EL (cell line): ENCODE data around the gene MYL5.
"Not testable (repeated sequence)": the region's sequence is repeated elsewhere in the genome, so short reads cannot be mapped to it uniquely, and the experiment has no call there.

ENCODE experiments used
- DNase-seq: peaks from one replicate; pipeline ENCODE4 v3.0.0-alpha.2; 2016

Gene MYL5

DNA sequence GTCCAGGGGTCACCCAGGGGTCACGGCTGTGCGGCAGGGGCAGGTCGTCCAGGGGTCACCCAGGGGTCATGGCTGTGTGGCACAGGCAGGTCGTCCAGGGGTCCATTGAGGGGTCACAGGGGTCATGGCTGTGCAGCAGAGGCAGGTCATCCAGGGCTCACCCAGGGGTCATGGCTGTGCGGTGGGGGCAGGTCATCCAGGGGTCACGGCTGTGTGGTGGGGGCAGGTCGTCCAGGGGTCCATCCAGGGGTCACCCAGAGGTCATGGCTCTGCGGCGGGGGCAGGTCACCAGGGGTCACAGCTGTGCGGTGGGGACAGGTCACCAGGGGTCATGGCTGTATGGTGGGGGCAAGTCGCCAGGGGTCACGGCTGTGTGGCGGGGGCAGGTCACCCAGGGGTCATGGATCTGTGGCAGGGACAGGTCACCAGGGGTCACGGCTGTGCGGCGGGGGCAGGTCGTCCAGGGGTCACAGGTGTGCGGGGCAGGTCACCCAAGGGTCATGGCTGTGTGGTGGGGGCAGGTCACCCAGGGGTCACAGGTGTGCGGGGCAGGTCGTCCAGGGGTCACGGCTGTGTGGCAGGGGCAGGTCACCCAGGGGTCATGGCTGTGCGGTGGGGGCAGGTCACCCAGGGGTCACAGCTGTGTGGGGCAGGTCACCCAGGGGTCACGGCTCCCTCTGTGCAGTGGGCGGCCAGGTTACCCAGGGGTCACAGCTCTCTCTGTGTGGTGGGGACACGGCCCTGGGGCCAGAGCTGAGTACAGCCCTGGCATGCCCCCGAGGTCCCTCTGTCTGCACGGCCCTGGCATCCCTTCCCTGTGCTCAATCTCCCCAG, 16.3 kb upstream of the MYL5 start:
- DNase-seq: no peak

DNA sequence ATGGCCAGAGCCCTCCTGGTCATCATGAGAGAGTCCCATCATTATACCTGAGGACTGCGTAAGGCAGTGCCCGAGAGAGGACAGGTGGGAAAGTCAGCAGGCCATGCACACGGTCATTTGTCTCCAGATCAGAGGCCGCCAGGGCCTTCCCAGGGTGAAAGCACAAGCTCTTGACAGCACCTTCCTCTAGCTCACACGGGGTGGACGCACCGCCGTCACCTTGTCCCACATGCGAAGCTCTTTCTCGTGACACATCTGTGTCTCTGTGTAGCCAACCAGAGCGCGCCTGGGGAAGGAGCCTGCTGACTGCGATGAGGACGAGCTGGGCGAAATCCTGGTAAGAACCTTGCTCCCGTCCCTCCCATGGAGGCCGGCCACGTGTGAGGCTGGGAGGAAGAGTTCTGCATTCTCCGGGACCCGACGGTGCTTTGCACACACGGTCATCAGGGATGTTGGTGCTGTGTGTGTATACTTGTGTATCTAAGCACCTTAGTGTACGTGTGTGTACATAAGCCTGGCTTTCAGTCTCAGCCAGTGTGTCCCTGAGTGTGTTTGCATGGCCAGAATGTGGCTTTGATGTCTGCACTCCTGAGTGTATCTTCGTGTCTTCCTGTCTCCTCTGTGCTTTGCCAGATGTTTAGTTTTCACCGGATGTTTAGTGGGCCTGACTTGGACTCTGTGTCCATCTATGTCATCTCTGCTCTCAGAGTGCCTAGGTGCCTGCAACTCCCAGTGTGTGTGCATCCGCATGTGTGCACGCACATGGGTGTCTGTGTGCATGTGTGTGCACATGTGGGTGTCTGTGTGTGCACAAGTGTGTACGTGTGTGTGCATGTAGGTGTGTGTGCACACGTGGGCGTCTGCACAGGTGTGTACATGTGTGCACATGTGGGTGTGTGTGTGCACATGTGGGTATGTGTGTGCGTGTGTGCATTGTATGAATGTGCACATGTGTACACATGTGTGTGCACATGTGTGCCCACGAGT, 15.4 kb upstream of the MYL5 start:
- DNase-seq: no peak

DNA sequence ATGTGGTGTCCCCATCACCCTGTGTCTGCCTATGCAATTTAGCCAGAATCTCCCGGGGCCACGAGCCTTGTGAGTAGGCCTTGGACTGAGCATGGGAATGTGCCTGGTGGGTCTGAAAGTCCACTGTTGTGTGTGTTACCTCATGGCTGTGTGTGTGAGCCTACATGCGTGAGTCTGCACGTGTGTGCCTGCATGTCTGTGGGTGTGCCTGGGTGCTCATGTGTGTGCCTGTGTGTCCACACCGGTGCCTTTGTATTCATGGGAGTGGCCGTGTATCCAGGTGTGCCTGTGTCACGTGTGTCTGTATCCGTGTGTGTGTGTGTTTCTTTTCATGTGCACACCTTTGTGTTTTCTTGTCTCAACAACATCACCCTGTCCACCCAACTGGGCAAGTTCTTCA, 14.5 kb upstream of the MYL5 start:
- no peak for DNase-seq

DNA sequence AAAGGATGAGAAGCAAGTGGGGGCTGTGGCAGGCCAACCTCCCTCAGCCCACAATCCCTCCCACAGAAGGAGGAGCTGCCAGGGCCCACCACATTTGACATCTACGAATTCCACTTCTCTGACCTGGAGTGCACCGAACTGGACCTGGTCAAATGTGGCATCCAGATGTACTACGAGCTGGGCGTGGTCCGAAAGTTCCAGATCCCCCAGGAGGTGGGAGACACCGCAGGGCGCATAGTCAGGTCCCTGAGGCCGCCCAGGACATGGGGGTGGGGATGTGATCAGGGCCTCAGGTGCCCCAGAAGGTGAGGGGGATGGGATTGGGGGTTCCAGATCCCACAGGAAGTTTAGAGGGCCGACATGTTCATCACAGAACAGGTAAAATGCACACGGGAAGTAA, 13.9 kb upstream of the MYL5 start:
- no peak for DNase-seq

DNA sequence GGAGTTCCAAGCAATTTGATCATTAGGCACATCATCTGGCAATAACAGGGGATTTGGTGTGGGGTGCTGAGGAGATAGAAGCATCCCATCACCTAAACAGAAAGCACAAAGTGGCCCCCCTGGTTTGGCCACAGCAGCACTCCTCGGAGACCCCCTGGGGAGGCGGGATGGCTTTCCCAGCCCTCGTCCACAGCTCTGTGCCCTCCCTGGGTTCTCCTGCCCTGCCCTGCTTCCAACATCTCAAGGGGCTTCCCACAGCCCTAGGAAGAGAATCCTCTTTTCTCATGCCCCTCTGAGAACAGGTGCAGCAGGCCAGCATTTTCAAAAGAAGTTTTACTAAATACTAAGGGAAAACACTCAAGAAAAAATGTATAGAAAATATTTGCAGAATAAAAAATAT, 13.1 kb upstream of the MYL5 start:
- DNase-seq: no peak

DNA sequence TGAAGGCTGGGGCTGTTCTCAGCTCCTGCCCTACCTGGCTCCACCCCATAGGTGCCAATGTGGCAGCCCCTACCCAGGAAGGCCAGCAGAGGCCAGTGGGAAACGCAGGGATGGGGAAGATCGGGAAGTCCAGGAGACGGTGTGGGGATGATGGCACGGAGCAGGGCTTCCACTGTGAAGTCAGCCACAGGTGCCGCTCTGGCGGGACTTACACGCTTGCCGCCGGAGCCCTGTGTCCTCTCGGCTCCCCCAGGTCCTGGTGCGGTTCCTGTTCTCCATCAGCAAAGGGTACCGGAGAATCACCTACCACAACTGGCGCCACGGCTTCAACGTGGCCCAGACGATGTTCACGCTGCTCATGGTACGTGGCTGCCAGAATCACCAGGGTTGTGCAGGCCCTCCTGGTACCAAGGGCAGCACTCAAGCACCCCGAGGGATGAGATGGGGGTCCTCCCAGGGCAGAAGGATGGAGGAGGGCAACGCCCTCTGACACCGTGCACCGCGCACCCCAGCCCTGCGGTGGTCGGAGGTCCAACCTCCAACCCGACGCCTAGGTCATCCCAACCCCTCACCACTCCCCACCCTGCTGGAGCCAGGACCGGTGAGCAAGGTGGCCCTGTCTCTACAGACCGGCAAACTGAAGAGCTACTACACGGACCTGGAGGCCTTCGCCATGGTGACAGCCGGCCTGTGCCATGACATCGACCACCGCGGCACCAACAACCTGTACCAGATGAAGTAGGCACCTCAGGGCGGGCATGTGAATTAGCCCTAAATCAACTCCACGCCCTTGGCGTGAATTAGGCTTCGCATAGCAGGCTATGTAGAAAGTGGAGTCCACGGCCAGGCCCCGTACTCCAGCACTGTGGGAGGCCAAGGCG, 12.2 kb upstream of the MYL5 start:
- no peak for DNase-seq

DNA sequence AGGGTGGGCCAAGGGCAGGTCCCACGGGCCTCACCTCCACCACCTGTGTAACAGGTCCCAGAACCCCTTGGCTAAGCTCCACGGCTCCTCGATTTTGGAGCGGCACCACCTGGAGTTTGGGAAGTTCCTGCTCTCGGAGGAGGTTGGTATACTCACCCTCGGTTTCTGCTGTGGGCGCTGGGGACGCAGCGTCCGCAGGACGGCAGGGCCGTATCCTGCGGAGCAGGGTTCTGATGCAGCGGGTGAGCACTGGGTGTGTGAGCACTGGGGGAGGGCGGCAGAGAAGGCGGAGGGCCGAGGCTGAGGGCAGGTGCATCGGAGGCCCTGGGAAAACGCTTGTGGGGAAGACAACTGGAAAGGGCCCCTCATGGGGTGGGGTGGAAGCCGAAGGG, 11.3 kb upstream of the MYL5 start:
- no peak for DNase-seq

DNA sequence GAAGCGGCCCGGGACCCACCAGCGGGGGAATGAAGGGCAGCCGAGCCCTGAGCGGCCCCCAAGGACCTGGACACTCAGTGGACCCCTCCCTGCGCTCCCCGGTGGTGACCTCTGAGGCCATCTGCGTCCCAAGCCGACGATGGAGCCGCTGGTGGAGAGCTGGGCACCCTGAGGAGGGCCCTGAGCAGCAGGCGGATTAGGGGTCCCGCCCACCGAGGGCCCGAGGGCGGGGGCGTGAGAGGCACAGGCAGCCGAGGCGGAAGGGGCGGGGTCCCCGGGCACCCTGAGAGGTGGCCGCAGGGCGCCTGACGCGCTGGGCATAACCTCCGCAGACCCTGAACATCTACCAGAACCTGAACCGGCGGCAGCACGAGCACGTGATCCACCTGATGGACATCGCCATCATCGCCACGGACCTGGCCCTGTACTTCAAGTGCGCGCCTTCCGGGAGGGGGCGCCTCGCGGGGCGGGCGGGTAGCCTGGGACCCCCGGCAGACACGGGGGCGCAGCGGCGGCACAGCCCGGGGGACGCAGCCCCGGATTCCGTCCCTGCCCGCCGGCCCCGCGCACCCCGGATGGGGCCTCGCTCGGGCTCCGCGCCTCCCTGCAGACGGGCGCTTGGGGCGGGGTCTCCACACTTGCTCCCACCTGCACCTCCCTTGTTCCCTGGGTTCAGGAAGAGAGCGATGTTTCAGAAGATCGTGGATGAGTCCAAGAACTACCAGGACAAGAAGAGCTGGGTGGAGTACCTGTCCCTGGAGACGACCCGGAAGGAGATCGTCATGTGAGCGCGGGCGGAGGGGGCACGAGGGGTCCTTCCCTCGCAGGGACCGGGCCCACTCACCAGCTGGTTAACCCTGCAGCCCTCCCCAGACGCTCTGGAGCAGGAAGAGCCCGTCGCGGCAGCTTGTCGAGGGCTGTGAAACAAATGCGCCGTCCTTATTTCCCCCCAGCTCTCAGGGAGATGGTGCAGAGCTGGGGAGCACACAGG, 10.6 kb upstream of the MYL5 start:
- DNase-seq: no peak

DNA sequence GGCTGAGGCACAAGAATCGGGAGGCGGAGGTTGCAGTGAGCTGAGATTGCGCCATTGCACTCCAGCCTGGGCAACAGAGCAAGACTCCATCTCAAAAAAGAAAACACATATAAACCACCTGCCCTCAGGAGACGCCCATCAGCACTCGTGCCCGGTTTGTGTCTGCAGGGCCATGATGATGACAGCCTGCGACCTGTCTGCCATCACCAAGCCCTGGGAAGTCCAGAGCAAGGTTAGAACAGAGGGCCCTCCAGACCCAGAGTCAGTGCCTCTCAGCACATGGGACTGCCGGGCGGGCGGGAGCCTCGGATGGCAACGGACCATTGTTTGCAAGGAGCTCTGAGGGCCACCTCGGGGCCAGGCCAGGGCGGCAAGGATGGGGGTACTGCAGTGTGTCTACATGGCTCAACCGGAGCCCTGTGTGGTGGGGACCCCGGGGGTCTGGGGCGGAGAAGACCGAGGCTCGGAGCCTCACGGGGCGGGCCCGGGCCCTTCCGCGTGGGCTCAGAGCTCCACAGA, 9.6 kb upstream of the MYL5 start:
- DNase-seq: no peak

DNA sequence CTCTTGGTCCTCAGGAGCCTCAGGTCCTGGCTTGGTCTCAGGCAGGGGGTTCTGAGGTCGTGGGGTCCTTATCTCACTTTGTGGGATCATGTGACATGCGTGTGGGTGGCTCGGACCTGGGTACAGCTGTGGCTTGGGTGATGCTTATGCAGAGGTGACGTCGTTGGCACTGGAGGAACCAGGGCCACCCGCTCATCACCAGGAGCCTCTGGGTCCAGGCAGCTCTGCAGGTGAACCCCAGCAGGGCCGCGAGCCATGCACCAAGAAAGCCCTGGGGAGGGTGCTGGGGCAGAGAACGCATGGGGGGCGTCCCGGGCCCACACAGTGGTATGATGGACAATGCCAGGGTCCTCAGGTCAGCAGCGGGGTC, 9.0 kb upstream of the MYL5 start:
- no peak for DNase-seq

DNA sequence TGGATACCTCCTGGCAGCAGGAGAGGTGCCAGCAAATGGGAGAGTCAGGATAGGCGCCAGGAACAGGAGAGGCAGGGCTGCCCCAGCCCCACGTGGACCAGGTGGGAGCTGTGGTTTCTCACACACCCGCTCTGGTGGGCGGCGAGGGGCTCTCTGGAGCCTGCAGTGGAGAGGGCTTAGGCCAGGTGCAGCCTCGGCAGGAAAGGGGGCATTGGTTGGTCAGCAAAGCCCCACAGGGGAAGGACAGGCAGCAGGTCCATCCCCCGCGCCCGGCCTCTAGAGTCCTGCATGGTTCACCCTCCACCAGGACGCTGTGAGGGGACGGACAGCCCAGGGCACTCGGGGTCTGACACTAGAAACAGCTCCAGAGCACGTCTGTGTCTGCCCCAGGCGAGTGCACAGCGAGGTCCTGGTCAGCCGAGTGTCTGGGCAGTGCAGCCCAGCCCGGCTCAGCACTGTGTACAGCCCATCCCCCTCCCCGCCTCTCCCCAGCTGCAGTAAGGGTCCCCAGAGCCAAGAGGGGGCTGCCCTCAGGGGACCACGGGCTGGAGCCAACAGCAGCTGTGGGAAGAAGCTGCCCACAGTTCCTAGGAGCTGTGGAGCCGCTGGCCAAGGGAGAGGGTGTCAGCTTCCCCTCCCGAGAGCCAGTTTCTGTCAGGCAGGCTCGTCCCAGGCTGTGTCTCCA, 8.4 kb upstream of the MYL5 start:
- no peak for DNase-seq

DNA sequence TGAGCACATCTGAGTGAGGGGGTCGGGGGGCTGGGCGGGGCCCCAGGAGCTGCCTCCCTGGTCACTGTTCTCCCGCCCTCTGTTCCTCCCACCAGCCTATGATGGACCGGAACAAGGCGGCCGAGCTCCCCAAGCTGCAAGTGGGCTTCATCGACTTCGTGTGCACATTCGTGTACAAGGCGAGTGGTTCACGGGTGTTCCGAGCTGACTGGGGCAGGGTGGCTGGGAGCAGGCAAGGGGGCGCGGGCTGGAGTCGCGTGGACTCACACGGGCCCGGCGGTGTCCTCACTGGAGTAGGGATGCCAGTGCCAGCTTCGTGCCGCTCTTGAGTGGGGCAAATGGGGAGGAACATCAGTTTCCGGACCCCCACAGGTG, 7.9 kb upstream of the MYL5 start:
- no peak for DNase-seq

DNA sequence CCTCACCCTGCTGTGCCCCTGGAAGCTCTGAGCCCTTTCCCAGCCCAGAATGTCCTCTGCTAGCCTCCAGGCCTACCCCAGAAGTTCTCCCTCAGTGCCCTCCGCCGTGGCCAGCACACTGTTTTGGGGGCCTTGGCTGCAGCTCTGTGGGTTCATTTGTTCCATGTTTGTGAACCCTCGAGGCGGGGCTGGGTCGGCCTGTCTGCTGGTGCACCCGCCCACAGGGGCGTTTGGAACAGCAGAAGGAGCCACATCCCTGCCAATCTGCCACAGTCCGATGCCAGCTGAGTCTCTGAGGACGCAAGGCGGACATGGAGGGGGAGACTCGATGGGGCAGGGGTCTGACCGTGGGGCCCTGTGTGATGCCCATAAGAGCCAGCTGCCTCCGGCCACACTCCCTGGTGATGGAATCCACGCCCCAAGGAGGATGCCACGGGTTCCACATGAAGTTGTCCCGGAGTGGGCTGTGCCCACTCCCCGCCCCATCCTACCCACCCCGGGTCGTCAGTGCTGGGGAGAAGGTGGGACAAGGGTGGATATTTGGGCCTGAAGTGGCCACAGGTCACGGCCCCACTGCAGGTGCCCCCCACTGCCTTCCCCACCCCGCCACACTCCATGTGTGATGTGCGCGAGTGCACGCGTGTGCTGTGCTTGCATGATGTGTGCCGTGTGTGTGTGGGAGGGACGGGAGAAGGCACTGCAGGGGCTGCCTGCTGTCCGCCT, 7.4 kb upstream of the MYL5 start:
- DNase-seq: no peak

DNA sequence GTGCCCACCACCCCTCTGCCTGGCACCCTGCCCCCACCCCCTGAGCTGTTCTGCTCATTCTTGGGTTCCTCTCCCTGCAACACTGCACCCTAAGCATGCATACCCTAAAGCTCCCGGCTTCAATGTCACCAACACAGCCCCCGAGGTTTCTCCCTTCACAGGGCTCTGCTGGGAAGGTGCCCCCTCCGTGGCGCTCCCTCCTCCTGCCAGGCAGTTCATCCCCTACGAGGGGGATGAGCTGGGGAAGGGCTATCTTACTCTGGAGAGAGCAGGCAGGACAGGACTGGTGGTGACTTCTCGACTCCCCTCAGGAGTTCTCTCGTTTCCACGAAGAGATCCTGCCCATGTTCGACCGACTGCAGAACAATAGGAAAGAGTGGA, 6.8 kb upstream of the MYL5 start:
- no peak for DNase-seq

DNA sequence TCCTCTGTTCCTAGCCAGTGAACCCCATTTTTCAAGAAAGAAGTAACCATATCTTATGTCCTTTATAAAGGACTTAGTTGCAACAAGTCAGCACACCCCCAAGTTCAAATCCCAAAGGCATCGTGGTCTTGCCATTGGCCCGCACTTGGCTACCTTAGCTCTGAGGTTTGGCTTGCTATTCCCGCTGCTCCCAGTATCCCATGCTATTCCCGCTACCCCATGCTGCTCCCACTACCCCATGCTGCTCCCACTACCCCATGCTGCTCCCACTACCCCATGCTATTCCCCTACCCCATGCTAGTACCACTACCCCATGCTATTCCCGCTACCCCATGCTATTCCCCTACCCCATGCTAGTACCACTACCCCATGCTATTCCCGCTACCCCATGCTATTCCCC, 6.1 kb upstream of the MYL5 start:
- DNase-seq: not testable (repeated sequence)

DNA sequence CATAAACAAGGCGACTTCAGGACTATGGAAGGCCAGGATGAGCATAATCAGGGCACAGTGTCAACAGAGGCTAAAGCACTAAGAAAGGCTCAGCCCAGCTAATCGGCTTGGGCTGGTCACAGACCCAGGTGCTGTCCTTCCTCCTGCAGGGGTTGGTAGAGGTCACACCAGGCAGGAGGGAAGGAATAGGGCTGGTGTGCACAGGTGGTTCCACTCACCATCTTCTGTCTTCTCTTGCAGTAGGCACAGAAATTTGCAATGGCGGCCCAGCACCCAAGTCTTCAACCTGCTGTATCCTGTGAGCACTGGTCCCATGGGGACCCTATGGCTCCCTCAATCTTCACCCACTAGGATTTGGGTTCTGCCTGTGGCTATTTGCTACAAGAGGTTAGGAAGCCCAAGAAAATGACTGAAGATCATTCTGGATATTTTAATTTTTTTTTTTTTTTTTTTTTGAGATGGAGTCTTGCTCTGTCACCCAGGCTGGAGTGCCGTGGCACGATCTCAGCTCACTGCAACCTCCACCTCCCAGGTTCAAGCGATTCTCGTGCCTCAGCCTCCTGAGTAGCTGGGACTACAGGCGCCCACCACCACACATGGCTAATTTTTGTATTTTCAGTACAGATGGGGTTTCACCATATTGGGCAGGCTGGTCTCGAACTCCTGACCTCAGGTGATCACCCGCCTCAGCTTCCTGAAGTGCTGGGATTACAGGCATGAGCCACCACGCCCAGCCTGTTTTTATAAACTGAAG, 4.4 kb upstream of the MYL5 start:
- not testable (repeated sequence) for DNase-seq

DNA sequence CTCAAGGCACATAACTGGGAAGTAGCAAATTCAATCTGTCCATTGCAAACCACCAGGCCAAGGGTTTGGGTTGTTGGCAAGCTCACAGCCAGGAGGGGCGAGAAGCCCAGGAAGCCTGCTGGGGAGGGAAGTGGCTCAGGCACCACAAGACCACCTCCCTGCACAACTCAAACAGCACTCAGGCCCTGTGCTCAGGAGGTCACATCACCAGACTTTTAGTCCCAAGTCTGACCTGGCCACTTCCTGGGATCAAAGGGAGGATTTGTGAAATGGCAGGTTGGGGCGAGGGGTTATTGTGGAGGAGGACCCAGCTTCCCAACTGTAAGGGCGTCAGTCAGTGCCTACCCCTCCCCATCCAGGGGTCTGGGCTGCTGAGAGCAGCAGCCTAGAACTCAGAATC, 2.6 kb upstream of the MYL5 start:
- DNase-seq: no peak

DNA sequence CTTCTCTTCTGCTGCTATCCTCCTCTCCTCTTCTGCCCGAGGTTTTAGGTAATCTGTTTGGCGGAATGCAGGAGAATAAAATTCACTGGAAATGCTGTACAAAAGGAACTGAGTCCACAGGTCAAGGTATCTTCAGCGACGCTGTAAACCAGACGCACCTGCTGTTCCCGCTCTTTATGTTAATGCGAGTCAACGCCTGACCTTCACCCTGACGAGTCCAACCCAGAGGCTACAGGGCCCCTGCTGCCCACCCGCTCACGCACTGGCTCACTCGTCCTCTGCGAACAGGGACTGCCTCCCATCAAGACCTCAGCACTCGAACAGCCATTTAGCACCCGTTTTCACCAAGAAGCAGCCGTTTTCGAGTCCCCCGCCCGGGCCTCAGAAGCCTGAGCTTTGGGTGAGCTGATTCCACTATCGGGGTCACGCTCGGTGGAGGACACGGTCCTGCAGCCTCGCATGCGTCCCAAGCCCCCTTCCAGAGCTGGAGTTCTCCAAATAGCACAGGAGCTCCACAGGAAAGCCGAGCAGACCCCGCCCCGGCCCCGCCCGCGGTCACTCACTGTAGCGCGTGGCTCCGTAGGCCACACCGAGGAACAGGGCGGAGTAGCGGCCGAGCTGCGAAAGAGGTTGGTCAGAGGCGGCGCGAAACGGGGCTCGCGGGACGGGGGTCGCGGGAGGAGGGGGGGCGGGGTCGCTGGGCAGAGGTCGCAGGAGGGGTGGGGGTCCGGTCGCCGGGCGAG, 822 bp upstream of the MYL5 start:
- DNase-seq: no peak
